ELR (cell line): Measurements from ENCODE around the gene ARMH4.
"Not testable (repeated sequence)": the region's sequence is repeated elsewhere in the genome, so short reads cannot be mapped to it uniquely, and the experiment has no call there.

Experiments used
- DNase-seq: peaks from one replicate; pipeline ENCODE4 v3.0.0-alpha.2; 2015; ENCODE audit warnings: low read depth

Gene ARMH4

DNA sequence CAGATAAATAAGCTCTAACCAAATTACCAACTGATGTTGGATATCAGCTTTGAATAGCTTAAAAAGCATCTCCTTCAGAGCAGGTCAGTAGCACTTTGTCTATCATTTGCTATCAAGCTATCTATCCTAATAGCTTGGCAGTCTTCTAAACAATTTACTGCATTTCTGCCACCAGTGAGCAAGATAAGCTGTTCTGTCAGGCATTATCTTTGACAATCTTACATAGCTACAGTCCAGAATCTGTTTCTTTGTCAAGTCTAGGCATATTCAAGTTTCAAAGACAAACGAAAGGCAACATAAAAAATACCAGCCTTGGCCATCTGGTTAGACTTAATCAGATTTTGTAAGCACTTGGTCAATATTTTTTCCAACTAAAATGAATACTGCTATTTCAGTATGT is 5.6 kb downstream of the ARMH4 start:
- no peak for DNase-seq

- no peak for DNase-seq
Observed at GRCh38 chr14:58145936-58146335, 6.1 kb downstream of the ARMH4 start.

DNA sequence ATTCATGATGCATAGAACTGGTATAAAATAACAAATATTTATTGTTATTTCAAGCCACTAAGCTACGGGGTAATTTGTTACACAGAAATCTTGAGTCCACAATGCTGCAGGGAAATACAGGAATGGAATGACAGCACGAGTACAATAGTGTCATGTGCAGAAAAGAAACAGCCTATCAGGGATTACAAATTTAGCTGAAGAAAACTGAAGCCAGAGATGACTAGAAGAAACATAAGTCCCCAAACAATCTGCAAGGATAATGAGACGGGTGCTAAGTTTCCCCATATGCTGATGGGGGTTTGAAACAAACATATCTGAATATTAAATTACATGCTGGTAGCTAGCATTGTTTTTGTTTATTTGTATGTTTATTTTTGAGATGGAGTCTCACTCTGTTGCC is 8.9 kb downstream of the ARMH4 start:
- no peak for DNase-seq

DNA sequence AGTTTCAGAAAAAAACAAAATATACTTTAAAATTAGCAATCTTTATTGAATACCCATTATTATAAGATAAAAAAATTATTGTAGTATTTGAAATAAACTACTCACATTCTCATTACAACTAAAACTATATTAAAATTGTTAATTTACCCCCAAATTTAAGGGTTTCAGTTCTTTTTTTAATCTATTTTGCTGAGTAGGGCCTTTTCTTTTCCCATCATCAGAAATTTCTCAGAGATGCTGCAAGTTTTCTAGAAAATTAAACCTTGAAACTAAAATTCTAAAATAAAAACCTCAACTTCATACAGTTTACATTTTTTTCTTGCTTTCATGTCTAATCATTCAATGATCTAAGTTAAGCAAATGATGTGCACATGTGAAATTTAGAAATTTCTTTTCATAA is 10.1 kb downstream of the ARMH4 start:
- no peak for DNase-seq

DNA sequence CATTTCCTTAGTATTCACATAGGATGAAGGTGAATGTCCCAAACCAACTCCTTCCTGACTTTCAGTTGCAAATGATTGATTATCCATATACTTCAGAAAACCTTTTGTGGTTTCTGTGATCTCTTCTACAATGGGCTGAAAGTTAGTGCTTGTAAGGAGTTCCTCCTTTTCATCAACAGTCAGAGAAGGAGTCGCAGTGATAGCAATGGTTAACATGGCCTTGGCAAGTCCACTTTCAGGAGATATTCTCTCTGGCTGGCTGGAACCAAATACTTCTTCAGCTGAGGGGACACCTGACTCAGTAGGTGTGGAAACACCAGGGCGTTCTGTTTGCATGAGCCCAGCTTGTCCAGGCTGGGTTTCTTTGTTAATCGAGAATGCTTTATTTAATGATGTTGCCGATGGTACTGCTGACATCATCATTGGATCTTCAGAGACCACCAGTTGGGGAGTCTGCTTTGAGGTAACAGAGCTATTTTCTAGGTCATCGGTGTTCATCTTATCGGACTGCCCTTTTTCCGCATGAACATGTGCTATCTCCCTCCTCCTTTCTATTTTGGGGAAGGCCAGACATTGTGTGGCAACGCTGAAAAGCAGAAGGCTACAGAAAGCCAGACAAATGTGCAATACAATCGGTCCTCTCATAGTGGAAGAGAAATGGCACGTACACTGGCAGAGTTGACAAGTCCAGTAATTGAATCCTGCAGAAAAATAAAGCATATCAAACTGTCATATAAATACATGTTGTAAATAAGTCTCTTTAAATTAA is 13.1 kb downstream of the ARMH4 start:
- no peak for DNase-seq

DNA sequence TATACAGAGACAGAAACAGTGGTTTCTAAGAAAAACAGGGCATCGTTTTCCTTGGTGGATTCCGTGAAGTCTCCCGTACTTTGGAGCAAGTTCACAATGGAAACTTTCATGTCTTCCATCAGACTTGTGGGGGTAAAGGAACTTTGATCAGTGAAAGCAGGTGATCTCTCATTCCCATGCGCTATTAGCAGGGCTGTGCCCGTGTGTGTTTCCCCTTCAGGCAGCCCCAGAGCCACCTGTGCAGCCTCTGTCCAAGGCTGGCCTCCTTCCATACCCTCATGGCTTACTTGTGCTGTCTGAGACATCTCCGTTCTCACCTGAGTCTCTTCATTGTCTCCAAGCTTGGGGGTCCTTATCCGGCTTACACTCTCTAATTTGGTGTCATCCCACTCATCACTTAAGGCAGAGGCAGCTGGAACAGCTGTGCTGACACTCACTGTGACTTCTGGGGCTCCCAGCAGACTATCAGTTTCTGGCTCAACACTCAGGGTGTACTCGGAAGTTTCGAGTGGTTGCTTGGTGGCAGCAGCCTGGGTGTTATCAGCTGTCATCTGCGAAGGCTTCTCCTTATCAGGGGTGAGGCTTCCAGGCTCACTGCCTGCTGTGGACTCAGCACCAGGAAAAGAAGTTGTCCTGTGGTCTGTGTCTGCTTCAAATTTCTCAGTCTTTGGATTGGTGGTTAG is 13.8 kb downstream of the ARMH4 start:
- DNase-seq: no peak

- peak; percentile 86 for DNase-seq
Observed at GRCh38 chr14:58133739-58134138, 18.3 kb downstream of the ARMH4 start.

DNA sequence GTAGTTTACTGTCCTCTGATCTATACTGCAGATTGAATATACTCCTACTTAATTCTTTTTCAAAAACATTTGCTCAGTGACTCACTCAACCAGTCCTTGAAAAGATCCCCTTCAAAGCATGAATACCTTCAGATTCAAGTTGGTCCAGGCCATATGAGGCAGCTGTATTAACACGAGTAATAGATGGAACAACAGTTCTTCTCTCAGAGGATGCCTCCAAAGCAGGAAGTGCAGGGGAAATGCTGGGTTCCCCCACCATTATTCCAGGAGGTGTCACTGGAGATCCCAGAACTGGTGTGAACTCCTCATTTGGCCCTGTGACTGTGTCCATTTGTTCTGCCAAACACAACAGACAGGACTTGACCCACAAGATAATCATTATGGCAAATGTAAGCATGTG is 20.6 kb downstream of the ARMH4 start:
- peak; percentile 16 for DNase-seq

DNA sequence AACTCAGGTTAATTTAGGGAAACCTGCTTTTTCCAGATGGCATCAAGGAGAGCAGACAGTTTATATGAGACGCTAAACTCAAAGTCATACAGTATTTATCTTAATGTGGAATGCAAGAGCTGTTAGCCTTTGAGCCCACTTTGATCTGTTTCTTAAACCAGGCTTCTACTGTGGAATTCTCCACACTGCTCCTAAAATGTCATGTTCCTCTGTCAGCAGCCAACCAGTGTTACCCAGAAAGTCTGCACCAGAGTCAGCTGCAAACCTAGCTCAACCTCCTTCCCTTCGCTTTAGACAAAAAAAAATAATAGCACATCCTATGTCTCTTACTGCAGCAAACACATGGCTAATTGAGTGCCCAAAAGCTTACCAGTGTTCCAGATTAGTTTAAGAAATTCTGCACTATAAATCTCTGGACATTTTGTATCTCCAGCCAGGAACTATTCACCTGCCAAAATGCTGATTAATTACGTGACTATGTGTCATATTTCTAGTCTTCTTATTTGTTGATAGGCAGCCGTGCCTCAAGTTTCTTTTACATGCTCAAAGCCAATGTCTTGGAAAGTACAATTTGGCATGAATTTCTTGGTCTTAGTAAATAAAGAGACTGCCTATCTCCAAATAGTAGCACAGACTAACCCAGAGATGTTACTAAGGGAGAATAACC is 21.8 kb downstream of the ARMH4 start:
- DNase-seq: no peak

DNA sequence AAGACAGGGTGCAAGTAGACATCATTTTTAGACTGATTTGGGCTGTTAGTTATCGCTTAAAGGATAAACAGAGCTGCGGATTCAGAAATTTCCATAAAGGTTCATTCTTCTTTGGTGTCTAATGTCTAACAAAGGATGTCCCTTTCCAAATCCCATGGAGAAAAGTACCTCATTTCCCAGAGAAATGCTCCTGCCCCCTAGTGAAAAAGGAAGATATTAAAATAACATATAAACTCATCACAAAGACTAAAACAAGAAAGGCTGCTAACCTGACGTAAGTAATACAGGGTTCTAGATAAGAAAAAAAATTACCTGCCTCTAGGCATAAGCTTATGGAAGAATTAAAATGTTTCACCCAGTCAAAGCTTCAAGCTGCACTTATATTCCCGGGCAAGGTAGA is 22.8 kb downstream of the ARMH4 start:
- peak; percentile 9 for DNase-seq

GRCh38 chr14:58128416-58128815 is 23.6 kb downstream of the ARMH4 start:
- no peak for DNase-seq

DNA sequence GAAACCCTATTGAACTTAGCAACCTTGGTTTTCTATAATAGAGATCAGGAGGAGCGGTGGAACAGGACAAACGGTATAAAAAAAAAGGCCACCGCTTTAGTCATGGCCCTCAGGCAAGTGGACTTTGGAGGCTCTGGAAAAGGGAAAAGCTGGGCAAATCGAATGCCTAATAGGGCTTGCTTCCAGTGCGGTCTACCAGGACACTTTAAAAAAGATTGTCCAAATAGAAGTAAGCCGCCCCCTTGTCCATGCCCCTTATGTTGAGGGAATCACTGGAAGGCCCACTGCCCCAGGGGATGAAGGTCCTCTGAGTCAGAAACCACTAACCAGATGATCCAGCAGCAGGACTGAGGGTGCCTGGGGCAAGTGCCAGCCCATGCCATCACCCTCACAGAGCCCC is 29.5 kb downstream of the ARMH4 start:
- not testable (repeated sequence) for DNase-seq

DNA sequence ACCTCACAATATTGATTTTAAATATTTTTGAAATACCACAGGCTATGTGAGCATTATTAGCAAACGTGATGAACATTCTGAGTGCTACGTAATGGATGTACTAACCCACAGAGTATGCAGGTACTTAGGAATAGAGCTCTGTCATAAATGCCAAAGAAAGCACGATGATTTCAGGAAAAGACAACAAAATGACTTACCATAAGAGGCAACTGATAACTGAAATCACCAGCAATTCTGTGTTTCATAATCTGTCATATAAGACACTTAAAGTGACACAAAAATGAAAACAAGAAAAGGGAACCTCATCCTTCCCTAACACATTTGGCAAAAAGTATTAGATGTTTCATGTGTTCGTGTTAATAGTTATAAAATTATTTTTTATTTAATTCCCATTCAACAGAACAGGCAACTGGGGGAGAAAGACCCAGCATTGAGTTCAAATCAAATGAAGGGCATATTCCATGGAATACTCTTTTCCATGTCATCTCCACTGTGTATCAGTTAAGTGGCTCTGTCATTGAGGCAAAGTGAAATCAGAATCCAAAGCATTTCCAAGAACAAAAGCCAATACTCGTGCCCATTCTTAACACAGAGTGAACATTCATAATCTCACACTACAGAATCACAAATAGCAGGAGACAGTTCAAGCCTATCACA is 30.4 kb downstream of the ARMH4 start:
- no peak for DNase-seq

GRCh38 chr14:58119381-58119780 is 32.6 kb downstream of the ARMH4 start:
- no peak for DNase-seq

DNA sequence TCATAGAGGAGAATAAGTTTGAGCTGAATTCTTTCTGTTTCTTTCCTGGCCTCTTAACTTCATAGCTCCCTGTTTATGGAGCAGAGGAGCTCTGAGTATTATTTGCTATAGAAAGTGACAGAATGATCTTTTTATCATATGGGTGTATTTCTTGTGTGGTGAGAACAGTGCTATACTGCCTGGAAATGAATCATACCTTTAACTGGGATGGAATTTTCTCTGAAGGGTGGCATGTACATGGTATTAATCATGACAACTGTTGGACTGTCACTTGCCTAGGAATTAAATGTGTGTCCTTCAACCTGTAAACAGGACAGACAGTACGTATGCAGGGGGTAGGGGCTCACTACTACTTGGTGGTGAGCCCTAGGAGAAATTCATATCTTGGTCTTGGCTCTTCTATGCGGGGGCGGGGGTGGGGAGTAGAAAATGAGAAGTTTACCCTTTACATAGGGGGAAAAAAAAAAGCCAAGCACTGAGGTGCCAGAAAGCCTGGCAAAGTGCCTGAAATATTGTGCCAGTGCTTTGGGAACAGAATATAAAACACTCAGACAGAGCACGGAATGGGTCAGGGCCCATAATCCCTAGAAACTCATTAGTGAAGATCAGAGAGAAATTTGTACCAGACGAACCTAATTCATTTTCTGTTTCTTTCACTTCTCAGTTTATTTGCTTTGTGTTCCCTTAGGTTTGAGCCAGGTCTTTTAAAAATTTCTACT is 33.8 kb downstream of the ARMH4 start:
- peak; percentile 34 for DNase-seq

GRCh38 chr14:58109744-58110143 is 42.3 kb downstream of the ARMH4 start:
- DNase-seq: peak; percentile 6

DNA sequence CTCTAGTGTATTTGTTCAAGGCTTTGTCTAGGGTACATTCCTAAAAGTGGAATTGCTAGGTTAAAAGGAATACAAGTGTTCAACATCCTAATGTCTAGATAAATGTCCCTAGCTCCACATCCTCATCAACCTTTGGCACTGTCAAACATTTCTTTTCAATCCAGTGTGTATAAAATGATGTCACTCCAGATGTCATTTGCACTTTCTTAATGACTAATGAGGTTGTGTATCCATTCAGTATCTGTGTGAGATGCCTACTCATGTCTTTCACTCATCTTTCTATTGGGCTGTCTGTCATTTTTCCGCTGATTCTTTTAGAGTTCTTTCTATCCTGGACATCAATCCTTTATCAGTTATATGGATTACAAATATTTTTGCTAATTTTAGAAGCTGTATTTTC is 43.3 kb downstream of the ARMH4 start:
- DNase-seq: no peak

DNA sequence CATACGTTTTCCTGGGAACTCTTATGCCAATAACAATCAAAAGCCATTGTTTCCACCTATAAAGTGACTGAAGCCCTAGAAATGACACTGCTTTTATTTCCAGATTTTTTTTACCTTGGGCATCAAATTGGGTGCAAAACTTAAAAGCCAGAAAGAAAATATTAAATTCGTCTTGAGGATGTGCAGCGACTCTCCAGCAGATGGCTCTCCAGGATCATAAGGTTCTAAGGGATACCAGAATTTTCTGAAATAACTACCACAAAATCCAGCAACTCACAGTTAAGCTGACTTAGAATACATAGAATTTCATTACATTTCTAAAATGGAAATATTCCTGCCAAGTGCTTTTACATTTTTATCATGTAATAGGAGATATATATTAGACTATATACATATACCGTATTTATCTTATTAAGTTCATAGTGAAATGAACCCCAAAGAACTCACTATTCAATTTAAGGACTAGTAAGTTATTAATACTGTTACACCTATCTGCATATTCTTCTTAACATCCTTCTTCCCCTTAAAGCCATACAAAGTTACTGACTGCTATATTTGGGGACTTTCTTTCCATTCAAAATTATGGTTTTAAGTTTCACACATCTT is 44.0 kb downstream of the ARMH4 start:
- peak; percentile 76 for DNase-seq

DNA sequence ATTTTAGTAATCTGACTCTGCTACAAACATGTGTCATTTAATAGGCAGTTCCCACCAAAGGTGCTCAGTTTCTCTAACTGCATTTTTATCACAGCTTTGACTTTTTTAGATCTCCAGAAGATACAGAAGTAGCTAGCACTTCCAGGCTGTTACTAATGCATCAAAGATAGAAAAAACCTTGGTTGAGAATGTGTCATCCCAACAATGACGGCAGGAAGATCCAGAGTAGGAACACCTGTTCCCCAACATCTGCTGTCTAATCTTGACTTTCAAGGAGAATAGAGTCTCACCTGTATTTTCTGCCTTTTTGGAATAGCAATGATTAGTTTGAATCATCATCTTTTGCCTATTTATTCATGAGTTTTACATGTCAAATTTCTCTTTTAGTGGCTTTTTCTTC is 45.0 kb downstream of the ARMH4 start:
- no peak for DNase-seq

DNA sequence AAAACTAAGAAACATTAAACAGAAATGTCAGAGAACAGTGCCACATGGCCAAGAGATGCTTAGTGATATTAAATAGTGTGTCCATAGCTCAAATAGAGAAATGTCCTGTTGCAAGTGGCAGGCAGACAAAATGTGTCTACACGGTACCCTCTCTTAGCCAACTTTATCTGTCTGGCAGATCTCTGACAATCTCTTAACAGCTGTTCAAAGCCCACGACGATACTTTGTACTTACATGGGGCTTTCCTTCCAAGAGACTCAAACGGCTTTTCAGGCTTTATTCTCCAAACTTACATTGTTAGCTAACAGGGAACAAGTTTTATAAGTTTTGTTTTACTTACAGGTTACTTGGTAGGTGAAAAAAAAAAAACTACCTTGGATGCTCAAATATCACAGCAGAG is 45.6 kb downstream of the ARMH4 start:
- DNase-seq: no peak

- peak; percentile 64 for DNase-seq
Observed at GRCh38 chr14:58104808-58105207, 47.2 kb downstream of the ARMH4 start.
